Psoas muscle (tissue), 8 donors: Measurements from ENCODE around the gene XDH. TPM values are rescaled to one million over a fixed set of nuclear protein-coding genes. Genes with fewer than 3 reads are reported as not detected.

Experiments used
- ATAC-seq, 4 donors: fragments of 200-7000 bp; cut with Tn5 transposase; one replicate each; pipeline ENCODE4 v1.9.1; 2020; ENCODE audit warnings: moderate library complexity in 3 of 4, mild to moderate bottlenecking in 2 of 4
- DNase-seq, 2 donors: peaks; one replicate each; pipeline ENCODE4 v3.0.0-alpha.2; 2020
- H3K27ac ChIP-seq: fragments of 200-600 bp; one replicate; pipeline ENCODE4 v1.8.0; 2022
- H3K27me3 ChIP-seq, 3 donors: fragments of 200-600 bp in 1 of 3; one replicate each; pipeline versions ENCODE4 v1.6.1 to v1.8.0; 2013 to 2022; ENCODE audit warnings: low read length in 2 of 3, mild to moderate bottlenecking in 2 of 3, moderate library complexity in 1 of 3; ENCODE audit not compliant: insufficient read depth in 3 of 3
- H3K36me3 ChIP-seq, 2 donors: fragments of 200-600 bp in 1 of 2; one replicate each; pipeline versions ENCODE4 v1.6.1 to v1.8.0; 2013 to 2022; ENCODE audit warnings: low read depth in 1 of 2, mild to moderate bottlenecking in 1 of 2, moderate library complexity in 1 of 2; ENCODE audit not compliant: insufficient read depth in 1 of 2
- H3K4me1 ChIP-seq: fragments of 200-600 bp; one replicate; pipeline ENCODE4 v1.8.0; 2022
- H3K4me3 ChIP-seq: fragments of 200-600 bp; one replicate; pipeline ENCODE4 v1.8.0; 2022; ENCODE audit warnings: mild to moderate bottlenecking
- H3K9me3 ChIP-seq: fragments of 200-600 bp; one replicate; pipeline ENCODE4 v1.8.0; 2022
- CTCF ChIP-seq: fragments of 200-600 bp; IDR thresholded peaks from one replicate; pipeline ENCODE4 v1.8.0; 2022; ENCODE audit warnings: antibody characterized with exemption
- WGBS, 3 donors: extraction: QIAGEN DNeasy Blood & Tissue Kit; methylation state at CpG; one replicate each; pipeline versions ENCODE4 v1.1.6 to v1.1.7; 2013; 5-methylcytosine and 5-hydroxymethylcytosine counted together
- intact Hi-C, 2 donors: fragments of 100-400 bp; cut with DNase I; formaldehyde crosslinking; loops; one replicate each; pipeline versions ENCODE4 v1.11.0 to v1.14.2; 2022
- polyA plus RNA-seq, 3 donors: library from polyadenylated mRNA; stranded (reverse); fragments of 200-250 nt; gene quantifications; one replicate each; pipeline ENCODE4 v1.2.3, GENCODE V29; 2013
- total RNA-seq, 4 donors: library from RNA; stranded (reverse); fragmentation: NEBNext Ultra II Directional in 2 of 4; extraction: Animal tissue kit (Norgen Biotek cat#: 25700) in 2 of 4; gene quantifications; one replicate each; pipeline versions ENCODE4 v1.2.1 to v1.2.4, GENCODE V29; 2021 to 2023
- donor health status: healthy with polysubstance abuse.
- donor health status: DM: no; HTN: no; CAD: no; lungs with moderate emphysema.
- donor health status: Bipolar disorder and iron deficiency.
- donor health status: healthy.
- donor health status: DM: yes; HTN: yes; CAD: no.
- donor health status: DM: no; HTN: no; CAD: no.
- donor health status: DM: no; HTN: no; CAD: no.
- donor health status: DM: yes; HTN: yes; CAD: no.

Gene XDH
- total and polyA plus RNA-seq, 7 donors = 0.03 to 1.5 (median 0.09) TPM; not detected in 1

GRCh38 chr2:31363956-31364750 lies 50.4 kb downstream of the XDH start:
- no peak overlapping the region for H3K27ac ChIP-seq
- DNase-seq = no peak
- no peak for ATAC-seq
- intact Hi-C loops = no loop called here
- 80 to 85% (median 83%) methylated on average over 15 of the region's 15 CpGs for WGBS, 3 donors
- H3K4me1 ChIP-seq = no peaks in the 10 kb centered on the region
- H3K36me3 ChIP-seq = no peaks in the 10 kb centered on the region
- TF ChIP-seq CTCF = no peak
- H3K9me3 ChIP-seq = no peaks in the 10 kb centered on the region
- H3K4me3 ChIP-seq = no peak overlapping the region
- H3K27me3 ChIP-seq = no peaks in the 10 kb centered on the region

GRCh38 chr2:31362581-31362980 lies 52.0 kb downstream of the XDH start:
- no peaks in the 10 kb centered on the region for H3K36me3 ChIP-seq
- DNase-seq = no peak
- intact Hi-C loops = no loop called here
- no peak overlapping the region for H3K4me3 ChIP-seq
- ATAC-seq = no peak
- H3K27me3 ChIP-seq = no peaks in the 10 kb centered on the region
- H3K9me3 ChIP-seq = no peaks in the 10 kb centered on the region
- whole genome bisulfite sequencing, 3 donors = 95 to 98% (median 97%) methylated on average over 5 of the region's 5 CpGs
- H3K27ac ChIP-seq = no peak overlapping the region
- no peaks in the 10 kb centered on the region for H3K4me1 ChIP-seq
- TF ChIP-seq CTCF = no peak

GRCh38 chr2:31359229-31359628 lies 55.3 kb downstream of the XDH start:
- 68 to 88% (median 72%) methylated on average over 2 of the region's 2 CpGs for WGBS, 3 donors
- no peak for TF ChIP-seq CTCF
- intact Hi-C loops = no loop called here

GRCh38 chr2:31354837-31355236 lies 59.7 kb downstream of the XDH start:
- intact Hi-C loops = no loop called here
- DNase-seq = no peak
- Histone ChIP-seq H3K27ac (no peak overlapping the region), H3K36me3 (no peaks in the 10 kb centered on the region), H3K4me3 (no peak overlapping the region), H3K27me3 (peaks cover 0 to 4% (median 0%) of the 10 kb centered on the region in 3 donors), H3K4me1 (no peaks in the 10 kb centered on the region), H3K9me3 (no peaks in the 10 kb centered on the region)
- TF ChIP-seq CTCF = peak; percentile 10
- WGBS, 3 donors = 11 to 17% (median 15%) methylated on average over 2 of the region's 2 CpGs
- ATAC-seq = no peak

More at GRCh38 chr2:31359229-31359628, 55.3 kb downstream of the XDH start:
- Histone ChIP-seq H3K4me1 (no peaks in the 10 kb centered on the region), H3K36me3 (no peaks in the 10 kb centered on the region), H3K27ac (no peak overlapping the region), H3K9me3 (no peaks in the 10 kb centered on the region), H3K27me3 (no peaks in the 10 kb centered on the region), H3K4me3 (no peak overlapping the region)
- DNase-seq (no peak), ATAC-seq (no peak)

GRCh38 chr2:31353179-31353578 lies 61.4 kb downstream of the XDH start:
- no peaks in the 10 kb centered on the region for H3K9me3 ChIP-seq
- no peaks in the 10 kb centered on the region for H3K36me3 ChIP-seq
- H3K4me1 ChIP-seq = no peaks in the 10 kb centered on the region
- DNase-seq (no peak), ATAC-seq (no peak)
- no peak overlapping the region for H3K27ac ChIP-seq
- TF ChIP-seq CTCF = no peak
- intact Hi-C loops = no loop called here
- H3K27me3 ChIP-seq = peaks cover 0 to 4% (median 0%) of the 10 kb centered on the region in 3 donors
- H3K4me3 ChIP-seq = no peak overlapping the region
- WGBS, 3 donors = 83 to 89% (median 86%) methylated on average over 2 of the region's 2 CpGs
